GM21381 (cell line): ENCODE results near the gene PNMA8A.

Experiments used
- ATAC-seq: cut with Tn5 transposase; IDR thresholded peaks from one replicate; pipeline ENCODE4 v1.9.1; 2021; ENCODE audit warnings: mild to moderate bottlenecking, moderate library complexity; ENCODE audit not compliant: unreplicated experiment

The PNMA8A gene

GRCh38 chr19:46428239-46429135, 42.9 kb downstream of the PNMA8A start, which contains the start of gene PNMA8C:
TSS of gene PNMA8C (minus strand) at chr19:46428936. CDS start at chr19:46428359, 577 bp downstream.
- no peak for ATAC-seq

GRCh38 chr19:46427518-46428045, 43.8 kb downstream of the PNMA8A start:
- ATAC-seq, result no peak

GRCh38 chr19:46426506-46427162, 44.7 kb downstream of the PNMA8A start:
- no peak for ATAC-seq

- no peak for ATAC-seq
These were observed 45.3 kb downstream of the PNMA8A start for GRCh38 chr19:46426035-46426505.

GRCh38 chr19:46423188-46423587, 48.2 kb downstream of the PNMA8A start:
- ATAC-seq, result no peak

GRCh38 chr19:46422344-46422743, 49.0 kb downstream of the PNMA8A start:
- no peak for ATAC-seq

GRCh38 chr19:46420056-46420455, 51.3 kb downstream of the PNMA8A start:
- no peak for ATAC-seq
